NCI-H82 treated with DMSO at 0.1 percent for 48 hours (cell line): Measurements from ENCODE around the gene EED.
"Not testable (repeated sequence)": the region's sequence is repeated elsewhere in the genome, so short reads cannot be mapped to it uniquely, and the experiment has no call there.

ENCODE experiments used
- DNase-seq: peaks from one replicate; lab custom pipeline; 2025; ENCODE audit not compliant: unreplicated experiment; lab: John Stamatoyannopoulos, UW

Gene EED

GRCh38 chr11:86218125-86219084 is 26.1 kb upstream of the EED start:
- peak; percentile 56 for DNase-seq

GRCh38 chr11:86219311-86220193 is 25.0 kb upstream of the EED start:
- DNase-seq, result no peak

- no peak for DNase-seq
These were observed 23.9 kb upstream of the EED start for GRCh38 chr11:86220653-86221052.

GRCh38 chr11:86222081-86222480 is 22.5 kb upstream of the EED start:
- DNase-seq, result no peak

GRCh38 chr11:86224575-86224974 is 20.0 kb upstream of the EED start:
- not testable (repeated sequence) for DNase-seq

GRCh38 chr11:86225344-86225743 is 19.2 kb upstream of the EED start:
- DNase-seq, result not testable (repeated sequence)

- DNase-seq, result no peak
These were observed 16.1 kb upstream of the EED start for GRCh38 chr11:86228269-86229038.

- not testable (repeated sequence) for DNase-seq
These were observed 15.6 kb upstream of the EED start for GRCh38 chr11:86229039-86229330.

- no peak for DNase-seq
These were observed 14.3 kb upstream of the EED start for GRCh38 chr11:86230179-86230804.

- no peak for DNase-seq
These were observed 13.6 kb upstream of the EED start for GRCh38 chr11:86230921-86231434.

GRCh38 chr11:86232556-86232955 is 12.0 kb upstream of the EED start:
- DNase-seq, result no peak

- no peak for DNase-seq
These were observed 9.6 kb upstream of the EED start for GRCh38 chr11:86234831-86235461.

GRCh38 chr11:86237267-86237804 is 7.2 kb upstream of the EED start:
- DNase-seq, result no peak

- DNase-seq, result no peak
These were observed 4.4 kb upstream of the EED start for GRCh38 chr11:86240164-86240563.

GRCh38 chr11:86241956-86242535 is 2.5 kb upstream of the EED start:
- no peak for DNase-seq

- DNase-seq, result no peak
These were observed 1.2 kb upstream of the EED start for GRCh38 chr11:86243396-86243795.

- no peak for DNase-seq
These were observed 461 bp upstream of the EED start for GRCh38 chr11:86244063-86244521.

GRCh38 chr11:86245369-86246292 is 1.1 kb downstream of the EED start:
- DNase-seq, result peak; percentile 34
